Measurements from ENCODE around the gene SNRPA.

SNRPA gene

GRCh38 chr19:40721936-40722661 lies 28.9 kb upstream of the SNRPA start:
- H3K27ac ChIP-seq (ENCODE audit: low read depth, low read length) = no peak overlapping the region
- no peak overlapping the region for H3K4me3 ChIP-seq (ENCODE audit: insufficient read depth, low read length, poor library complexity, severe bottlenecking)
- no peak overlapping the region for H3K9ac ChIP-seq (ENCODE audit: low read length)
- peaks cover 6% of the 10 kb centered on the region; the same call in 1 of the 2 replicates for H3F3A ChIP-seq (ENCODE audit: insufficient read depth)
- H2AFZ ChIP-seq (ENCODE audit: low read depth, low read length, severe bottlenecking) = no peak overlapping the region
- no peaks in the 10 kb centered on the region for H3K36me3 ChIP-seq (ENCODE audit: low read length)
- no peak for TF ChIP-seq CTCF (IDR thresholded peaks at IDR 0.05; ENCODE audit: insufficient read depth, low read length, poor library complexity, severe bottlenecking)
- no peak for TF ChIP-seq EZH2phosphoT487 (conservative IDR thresholded peaks at IDR 0.05; ENCODE audit: low read length)
- H3K27me3 ChIP-seq (ENCODE audit: low read length) = no peaks in the 10 kb centered on the region
- H3K4me2 ChIP-seq (ENCODE audit: low read depth, low read length, poor library complexity, severe bottlenecking) = no peak overlapping the region
- H3K79me2 ChIP-seq (ENCODE audit: insufficient read depth, low read length) = peaks cover 21% of the 10 kb centered on the region
- no peaks in the 10 kb centered on the region for H3K9me2 ChIP-seq (replicated peaks; ENCODE audit: insufficient read depth, low read length)
- H3K9me3 ChIP-seq (ENCODE audit: insufficient read depth, low read length) = no peaks in the 10 kb centered on the region
- H4K20me1 ChIP-seq (ENCODE audit: low read depth, low read length) = no peaks in the 10 kb centered on the region

DNA sequence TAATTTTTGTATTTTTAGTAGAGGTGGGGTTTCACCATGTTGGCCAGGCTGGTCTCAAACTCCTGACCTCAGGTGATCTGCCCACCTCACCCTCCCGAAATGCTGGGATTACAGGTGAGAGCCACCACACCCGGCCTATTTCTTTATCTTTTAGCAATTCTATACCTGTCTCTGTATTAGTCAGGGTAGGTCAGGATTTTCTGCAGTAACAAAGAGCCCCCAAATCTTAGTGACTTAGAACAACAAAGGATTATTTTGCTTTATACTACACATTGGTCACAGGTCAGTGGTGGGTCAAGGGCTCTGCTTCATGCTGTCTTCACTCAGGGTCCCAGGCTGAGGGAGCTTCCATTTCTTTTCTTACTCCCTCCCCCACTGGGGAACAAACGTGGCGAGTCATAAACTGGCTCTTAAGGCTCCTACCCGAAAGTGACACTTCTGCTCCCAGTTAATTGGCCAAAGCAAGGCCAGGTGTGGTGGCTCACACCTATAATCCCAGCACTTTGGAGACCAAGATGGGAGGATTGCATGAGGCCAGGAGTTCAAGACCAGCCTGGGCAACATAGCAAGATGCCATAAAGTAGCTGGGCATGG lies 27.2 kb upstream of the SNRPA start:
- no peak overlapping the region for H3K9ac ChIP-seq (ENCODE audit: low read length)
- H3K4me2 ChIP-seq (ENCODE audit: low read depth, low read length, poor library complexity, severe bottlenecking) = no peak overlapping the region
- H3K27me3 ChIP-seq (ENCODE audit: low read length) = no peaks in the 10 kb centered on the region
- no peak for TF ChIP-seq EZH2phosphoT487 (conservative IDR thresholded peaks at IDR 0.05; ENCODE audit: low read length)
- no peak for TF ChIP-seq CTCF (IDR thresholded peaks at IDR 0.05; ENCODE audit: insufficient read depth, low read length, poor library complexity, severe bottlenecking)
- H2AFZ ChIP-seq (ENCODE audit: low read depth, low read length, severe bottlenecking) = no peak overlapping the region
- peaks cover 5% of the 10 kb centered on the region; the same call in 1 of the 2 replicates for H3K79me2 ChIP-seq (ENCODE audit: insufficient read depth, low read length)
- no peak overlapping the region for H3K27ac ChIP-seq (ENCODE audit: low read depth, low read length)
- no peaks in the 10 kb centered on the region for H4K20me1 ChIP-seq (ENCODE audit: low read depth, low read length)
- H3K9me2 ChIP-seq (replicated peaks; ENCODE audit: insufficient read depth, low read length) = no peaks in the 10 kb centered on the region
- H3F3A ChIP-seq (ENCODE audit: insufficient read depth) = peaks cover 6% of the 10 kb centered on the region; the same call in 1 of the 2 replicates
- no peak overlapping the region for H3K4me3 ChIP-seq (ENCODE audit: insufficient read depth, low read length, poor library complexity, severe bottlenecking)
- no peaks in the 10 kb centered on the region for H3K36me3 ChIP-seq (ENCODE audit: low read length)
- no peaks in the 10 kb centered on the region for H3K9me3 ChIP-seq (ENCODE audit: insufficient read depth, low read length)

DNA sequence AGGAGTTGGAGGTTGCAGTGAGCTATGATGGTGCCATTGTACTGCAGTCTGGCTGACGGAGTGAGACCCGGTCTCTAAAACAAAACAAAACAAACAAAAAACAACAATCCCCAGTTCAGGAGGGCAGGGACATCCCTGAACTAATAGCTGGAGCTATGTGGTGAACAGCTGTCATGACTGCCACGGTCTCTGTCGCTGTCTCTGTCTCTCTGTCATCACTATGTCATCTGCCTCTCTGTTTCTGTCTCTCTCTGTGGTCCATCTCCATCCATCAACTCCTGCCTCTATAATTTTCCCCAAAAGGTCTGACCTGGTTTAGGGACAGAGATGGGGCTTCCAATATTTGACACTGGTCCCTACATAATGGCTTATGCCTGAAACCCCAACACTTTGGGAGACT lies 26.7 kb upstream of the SNRPA start:
- no peak overlapping the region for H3K4me2 ChIP-seq (ENCODE audit: low read depth, low read length, poor library complexity, severe bottlenecking)
- H3K4me3 ChIP-seq (ENCODE audit: insufficient read depth, low read length, poor library complexity, severe bottlenecking) = no peak overlapping the region
- H3K27me3 ChIP-seq (ENCODE audit: low read length) = no peaks in the 10 kb centered on the region
- H3F3A ChIP-seq (ENCODE audit: insufficient read depth) = no peaks in the 10 kb centered on the region; the same call in 1 of the 2 replicates
- no peaks in the 10 kb centered on the region for H4K20me1 ChIP-seq (ENCODE audit: low read depth, low read length)
- H3K27ac ChIP-seq (ENCODE audit: low read depth, low read length) = no peak overlapping the region
- no peaks in the 10 kb centered on the region for H3K79me2 ChIP-seq (ENCODE audit: insufficient read depth, low read length)
- no peak overlapping the region for H3K9ac ChIP-seq (ENCODE audit: low read length)
- H2AFZ ChIP-seq (ENCODE audit: low read depth, low read length, severe bottlenecking) = no peak overlapping the region
- H3K9me2 ChIP-seq (replicated peaks; ENCODE audit: insufficient read depth, low read length) = no peaks in the 10 kb centered on the region
- H3K9me3 ChIP-seq (ENCODE audit: insufficient read depth, low read length) = no peaks in the 10 kb centered on the region
- H3K36me3 ChIP-seq (ENCODE audit: low read length) = no peaks in the 10 kb centered on the region
- no peak for TF ChIP-seq CTCF (IDR thresholded peaks at IDR 0.05; ENCODE audit: insufficient read depth, low read length, poor library complexity, severe bottlenecking)
- TF ChIP-seq EZH2phosphoT487 (conservative IDR thresholded peaks at IDR 0.05; ENCODE audit: low read length) = no peak
